Muscle layer of colon (tissue), 2 donors: ENCODE results near the gene UGT2B10.
"Not testable (repeated sequence)": the region's sequence is repeated elsewhere in the genome, so short reads cannot be mapped to it uniquely, and the experiment has no call there.

Source experiments
- H3K27ac ChIP-seq: one replicate; pipeline ENCODE4 v1.7.0; 2013; ENCODE audit warnings: low read depth, mild to moderate bottlenecking, low read length, moderate library complexity
- H3K27me3 ChIP-seq, 2 donors: one replicate each; pipeline ENCODE4 v1.7.0; 2013; ENCODE audit warnings: low read length in 2 of 2, mild to moderate bottlenecking in 2 of 2; ENCODE audit not compliant: insufficient read depth in 2 of 2, control insufficient read depth in 1 of 2
- H3K36me3 ChIP-seq: one replicate; pipeline ENCODE4 v1.7.0; 2013; ENCODE audit warnings: mild to moderate bottlenecking, low read length; ENCODE audit not compliant: insufficient read depth
- H3K4me1 ChIP-seq: one replicate; pipeline ENCODE4 v1.7.0; 2013; ENCODE audit warnings: mild to moderate bottlenecking, low read length; ENCODE audit not compliant: insufficient read depth
- H3K4me3 ChIP-seq, 2 donors: one replicate each; pipeline ENCODE4 v1.7.0; 2013; ENCODE audit warnings: low read length in 2 of 2, low read depth in 1 of 2, mild to moderate bottlenecking in 1 of 2, moderate library complexity in 1 of 2
- H3K9ac ChIP-seq: one replicate; pipeline ENCODE4 v1.7.0; 2013; ENCODE audit warnings: low read length
- H3K9me3 ChIP-seq: one replicate; pipeline ENCODE4 v1.7.0; 2013; ENCODE audit warnings: mild to moderate bottlenecking, low read length
- donor health status: abdominal sarcoma.
- donor health status: Adenocarcinoma of cecum.

The UGT2B10 gene

GRCh38 chr4:68818030-68818462 is 2.3 kb downstream of the UGT2B10 start:
- not testable (repeated sequence) for H3K27me3 ChIP-seq, H3K4me1 ChIP-seq, H3K36me3 ChIP-seq, H3K4me3 ChIP-seq, H3K9ac ChIP-seq, H3K27ac ChIP-seq, H3K9me3 ChIP-seq

- H3K9me3 ChIP-seq, result no peaks in the 10 kb centered on the region
- H3K9ac ChIP-seq, result no peak overlapping the region
- H3K4me3 ChIP-seq, result no peak overlapping the region
- H3K27me3 ChIP-seq, result no peaks in the 10 kb centered on the region
- H3K27ac ChIP-seq, result no peak overlapping the region
- H3K4me1 ChIP-seq, result no peaks in the 10 kb centered on the region
- H3K36me3 ChIP-seq, result no peaks in the 10 kb centered on the region
These were observed 15.8 kb downstream of the UGT2B10 start for GRCh38 chr4:68831642-68832041.

DNA sequence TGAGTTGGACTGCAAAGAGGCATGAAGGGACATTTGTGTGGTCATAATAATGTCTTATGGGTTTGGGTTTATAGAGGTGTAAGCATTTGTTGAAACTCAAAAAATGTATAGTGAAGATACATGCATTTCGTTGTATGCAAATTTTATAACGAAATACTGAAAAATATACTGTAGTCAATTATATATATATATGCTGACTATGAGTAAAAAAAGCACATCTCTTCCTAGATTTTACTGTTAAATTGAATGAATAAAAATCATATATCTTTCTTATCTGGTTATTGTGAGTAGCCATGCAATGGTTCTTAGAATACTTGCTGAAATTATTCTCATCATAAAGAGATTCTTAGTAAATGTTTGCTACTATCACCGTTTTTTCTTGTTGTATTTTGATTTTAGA is 34.5 kb downstream of the UGT2B10 start:
- no peaks in the 10 kb centered on the region for H3K36me3 ChIP-seq
- no peaks in the 10 kb centered on the region for H3K27me3 ChIP-seq
- H3K4me1 ChIP-seq, result no peaks in the 10 kb centered on the region
- no peak overlapping the region for H3K4me3 ChIP-seq
- H3K9me3 ChIP-seq, result no peaks in the 10 kb centered on the region
- H3K9ac ChIP-seq, result no peak overlapping the region
- no peak overlapping the region for H3K27ac ChIP-seq

DNA sequence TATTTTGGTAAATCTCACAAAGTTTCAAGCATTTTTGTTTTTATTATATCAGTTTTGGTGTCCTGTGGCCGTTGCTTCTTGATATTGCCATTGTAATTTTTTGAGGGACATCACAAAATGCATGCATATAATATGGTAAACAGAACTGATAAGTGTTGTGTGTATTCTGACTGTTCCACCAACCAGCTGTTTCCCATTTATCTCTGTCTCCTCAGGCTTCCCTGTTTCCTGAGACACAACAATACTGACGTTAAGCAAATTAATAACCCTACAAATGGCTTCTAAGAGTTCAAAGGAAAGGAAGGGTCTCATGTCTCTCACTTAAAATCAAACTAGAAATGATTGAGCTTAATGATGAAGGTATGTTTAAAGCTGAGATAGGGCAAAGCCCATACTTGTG is 40.0 kb downstream of the UGT2B10 start:
- H3K27me3 ChIP-seq, result no peaks in the 10 kb centered on the region
- H3K36me3 ChIP-seq, result no peaks in the 10 kb centered on the region
- no peaks in the 10 kb centered on the region for H3K4me1 ChIP-seq
- H3K27ac ChIP-seq, result no peak overlapping the region
- no peak overlapping the region for H3K4me3 ChIP-seq
- H3K9ac ChIP-seq, result no peak overlapping the region
- H3K9me3 ChIP-seq, result no peaks in the 10 kb centered on the region

DNA sequence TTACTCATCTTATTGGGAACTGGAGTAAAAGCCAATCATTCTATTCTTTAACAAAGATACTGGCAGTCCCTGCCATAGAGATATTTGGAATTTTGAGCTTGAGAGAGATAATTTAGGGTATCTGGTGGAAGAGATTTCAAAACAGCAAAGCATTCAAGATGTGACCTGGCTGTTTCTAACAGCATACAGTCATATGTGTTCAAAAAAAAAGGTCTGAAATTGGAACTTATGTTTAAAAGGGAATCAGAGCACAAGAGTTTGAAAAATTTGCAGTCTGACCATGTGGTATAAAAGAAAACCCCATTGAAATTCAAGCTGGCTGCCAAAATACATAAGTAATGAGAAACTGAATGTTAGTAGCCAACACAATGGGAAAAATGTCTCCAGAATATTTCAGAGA is 42.2 kb downstream of the UGT2B10 start:
- H3K27ac ChIP-seq, result no peak overlapping the region
- H3K27me3 ChIP-seq, result no peaks in the 10 kb centered on the region
- H3K36me3 ChIP-seq, result no peaks in the 10 kb centered on the region
- H3K4me3 ChIP-seq, result no peak overlapping the region
- no peak overlapping the region for H3K9ac ChIP-seq
- no peaks in the 10 kb centered on the region for H3K9me3 ChIP-seq
- H3K4me1 ChIP-seq, result no peaks in the 10 kb centered on the region

GRCh38 chr4:68859655-68860054 is 43.9 kb downstream of the UGT2B10 start:
- Histone ChIP-seq H3K27me3 (no peaks in the 10 kb centered on the region), H3K4me1 (no peaks in the 10 kb centered on the region), H3K36me3 (no peaks in the 10 kb centered on the region), H3K4me3 (no peak overlapping the region), H3K27ac (no peak overlapping the region), H3K9ac (no peak overlapping the region), H3K9me3 (no peaks in the 10 kb centered on the region)

GRCh38 chr4:68861057-68861456 is 45.3 kb downstream of the UGT2B10 start:
- H3K9ac ChIP-seq, result no peak overlapping the region
- no peak overlapping the region for H3K4me3 ChIP-seq
- H3K36me3 ChIP-seq, result no peaks in the 10 kb centered on the region
- H3K4me1 ChIP-seq, result no peaks in the 10 kb centered on the region
- no peak overlapping the region for H3K27ac ChIP-seq
- no peaks in the 10 kb centered on the region for H3K9me3 ChIP-seq
- H3K27me3 ChIP-seq, result no peaks in the 10 kb centered on the region

DNA sequence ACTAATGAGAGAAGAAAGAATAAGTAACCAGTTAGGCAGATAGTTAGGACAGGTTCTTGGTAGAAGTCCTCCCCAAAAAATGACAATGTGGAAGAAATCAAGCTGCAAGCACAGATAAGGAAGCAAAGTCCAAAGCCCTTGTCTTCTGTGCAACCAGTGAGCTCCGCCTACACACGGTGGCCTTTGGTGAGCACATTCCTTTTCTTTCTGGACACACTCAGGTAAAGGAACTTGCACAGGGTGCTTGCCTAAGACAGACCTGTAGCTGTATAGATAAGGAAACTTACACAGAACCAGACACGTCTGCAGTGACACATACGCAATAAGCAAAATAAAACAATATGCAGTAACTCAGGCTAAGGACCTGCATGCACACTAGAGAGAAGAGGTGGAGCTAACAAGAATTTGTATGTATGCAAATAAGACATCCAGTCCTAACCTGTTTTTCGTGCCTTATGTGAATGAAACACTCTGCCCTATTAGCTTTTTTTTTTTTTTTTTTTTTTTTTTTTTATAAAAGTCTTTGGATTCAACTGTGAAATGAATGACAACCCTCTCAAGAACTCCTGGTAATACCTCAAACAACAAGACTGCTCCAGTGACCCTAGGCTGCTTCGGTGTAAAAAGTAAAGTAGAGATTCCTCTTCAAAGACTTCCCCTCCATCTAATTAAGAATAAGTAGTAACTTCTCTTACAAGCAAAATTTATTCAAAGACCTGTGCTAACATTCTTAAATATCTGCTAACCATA is 48.8 kb downstream of the UGT2B10 start:
- Histone ChIP-seq H3K9ac (no peak overlapping the region), H3K4me1 (no peaks in the 10 kb centered on the region), H3K4me3 (no peak overlapping the region), H3K9me3 (no peaks in the 10 kb centered on the region), H3K36me3 (no peaks in the 10 kb centered on the region), H3K27ac (no peak overlapping the region), H3K27me3 (no peaks in the 10 kb centered on the region)

- H3K36me3 ChIP-seq, result no peaks in the 10 kb centered on the region
- H3K4me3 ChIP-seq, result no peak overlapping the region
- H3K9me3 ChIP-seq, result no peaks in the 10 kb centered on the region
- no peaks in the 10 kb centered on the region for H3K4me1 ChIP-seq
- no peak overlapping the region for H3K9ac ChIP-seq
- H3K27me3 ChIP-seq, result no peaks in the 10 kb centered on the region
- no peak overlapping the region for H3K27ac ChIP-seq
These were observed 49.4 kb downstream of the UGT2B10 start for GRCh38 chr4:68865188-68865638.

DNA sequence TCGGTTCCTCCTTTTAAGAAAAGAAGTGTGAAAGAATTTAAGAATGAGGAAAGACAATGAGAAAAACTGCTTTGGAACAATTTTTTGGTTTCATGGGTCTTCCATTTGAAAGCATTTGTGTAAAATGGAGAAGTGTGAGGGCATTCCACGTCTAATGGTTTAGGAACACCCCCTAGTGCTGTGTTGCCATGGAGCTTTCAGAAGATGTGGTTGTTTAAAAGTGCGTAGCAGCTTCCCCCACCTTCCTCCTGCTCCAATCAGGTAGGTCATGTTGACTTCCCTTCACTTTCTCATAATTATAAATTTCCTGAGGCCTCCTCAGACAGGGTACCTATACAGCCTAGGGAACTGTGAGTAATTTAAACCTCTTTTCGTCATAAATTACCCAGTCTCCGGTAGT is 50.0 kb downstream of the UGT2B10 start:
- H3K27me3 ChIP-seq, result no peaks in the 10 kb centered on the region
- H3K4me1 ChIP-seq, result no peaks in the 10 kb centered on the region
- no peaks in the 10 kb centered on the region for H3K9me3 ChIP-seq
- no peak overlapping the region for H3K4me3 ChIP-seq
- H3K36me3 ChIP-seq, result no peaks in the 10 kb centered on the region
- H3K27ac ChIP-seq, result no peak overlapping the region
- no peak overlapping the region for H3K9ac ChIP-seq

- Histone ChIP-seq H3K4me3 (no peak overlapping the region), H3K9me3 (no peaks in the 10 kb centered on the region), H3K27me3 (no peaks in the 10 kb centered on the region), H3K4me1 (no peaks in the 10 kb centered on the region), H3K36me3 (no peaks in the 10 kb centered on the region), H3K27ac (no peak overlapping the region), H3K9ac (no peak overlapping the region)
These were observed 53.5 kb downstream of the UGT2B10 start for GRCh38 chr4:68869274-68869773.
